HG02678 (cell line): ENCODE results near the gene ENPP3.

Source experiments
- ATAC-seq: cut with Tn5 transposase; IDR thresholded peaks from one replicate; pipeline ENCODE4 v1.9.1; 2021; ENCODE audit warnings: mild to moderate bottlenecking, moderate library complexity; ENCODE audit not compliant: unreplicated experiment

The ENPP3 gene

DNA sequence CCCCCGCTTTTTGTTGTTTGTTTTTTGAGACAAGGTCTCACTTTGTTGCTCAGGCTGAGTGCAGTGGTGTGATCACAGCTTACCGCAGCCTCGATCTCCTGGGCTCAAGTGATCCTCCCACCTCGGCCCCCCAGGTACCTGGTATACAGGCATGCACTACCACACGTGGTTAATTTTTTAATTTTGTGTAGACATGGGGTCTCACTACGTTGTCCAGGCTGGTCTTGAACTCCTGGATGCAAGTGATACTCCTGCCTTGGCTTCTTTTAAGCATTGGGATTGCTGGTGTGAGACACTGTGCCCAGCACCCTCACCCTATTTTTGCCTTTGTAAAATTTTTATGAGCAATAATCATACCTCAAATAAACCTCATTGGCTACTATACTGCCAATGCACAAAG is 5.5 kb downstream of the ENPP3 start:
- no peak for ATAC-seq

DNA sequence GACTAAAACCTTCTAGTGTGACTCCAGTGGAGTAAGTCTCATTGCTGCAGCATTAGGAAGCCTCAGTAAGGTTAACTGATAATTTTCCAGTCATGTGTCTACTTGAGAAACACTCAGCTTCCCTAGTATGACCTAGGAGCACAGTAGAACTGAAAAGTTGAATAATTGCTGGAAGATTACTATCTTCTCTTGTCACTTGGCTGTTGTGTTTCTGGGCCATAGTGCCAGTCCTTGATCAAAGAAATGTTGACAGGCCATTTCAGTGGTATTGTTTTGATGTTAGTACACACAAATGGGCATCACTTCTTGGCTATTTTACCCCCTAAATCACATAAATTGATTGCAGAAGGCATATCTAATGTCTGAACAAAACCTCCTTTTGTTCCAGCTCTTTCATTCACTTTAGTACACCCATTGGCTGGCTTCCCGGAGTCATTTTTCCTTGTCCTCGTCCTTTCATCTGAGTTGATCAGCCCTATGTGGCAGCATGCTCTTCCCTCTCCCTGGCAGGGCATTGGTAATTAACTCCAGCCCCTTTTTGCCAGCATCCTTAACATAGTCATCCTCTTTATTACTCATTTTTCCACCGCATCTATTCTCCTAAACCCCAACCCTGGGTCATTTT is 6.0 kb downstream of the ENPP3 start:
- ATAC-seq, result no peak

DNA sequence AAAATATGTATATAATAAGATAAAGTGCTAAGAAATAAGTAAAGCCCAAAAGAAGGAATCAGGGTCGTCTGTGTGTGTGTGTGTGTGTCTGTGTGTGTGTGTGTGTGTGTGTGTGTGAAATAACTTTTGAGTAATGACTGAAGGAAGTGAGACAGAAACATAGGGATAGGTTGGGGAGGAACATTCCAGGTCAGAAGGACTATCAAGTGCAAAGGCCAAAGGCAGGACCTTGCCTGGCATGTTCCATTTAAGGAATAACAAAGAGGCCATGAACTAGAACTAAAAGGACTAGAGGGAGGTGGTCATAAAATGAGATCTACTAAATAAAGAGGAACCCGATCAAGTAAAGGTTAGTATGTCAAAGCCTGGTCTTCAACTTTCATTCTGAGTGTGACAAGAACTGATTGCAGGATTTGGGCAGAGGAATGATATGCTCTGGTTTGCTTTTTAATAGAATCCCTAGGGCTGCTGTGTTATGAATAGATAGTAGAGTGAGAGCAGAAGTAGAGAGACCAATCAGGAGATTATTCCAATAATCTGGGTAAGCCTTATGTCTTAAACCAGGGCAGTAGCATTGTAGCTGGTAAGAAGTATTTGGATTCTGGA is 6.9 kb downstream of the ENPP3 start:
- ATAC-seq, result no peak

DNA sequence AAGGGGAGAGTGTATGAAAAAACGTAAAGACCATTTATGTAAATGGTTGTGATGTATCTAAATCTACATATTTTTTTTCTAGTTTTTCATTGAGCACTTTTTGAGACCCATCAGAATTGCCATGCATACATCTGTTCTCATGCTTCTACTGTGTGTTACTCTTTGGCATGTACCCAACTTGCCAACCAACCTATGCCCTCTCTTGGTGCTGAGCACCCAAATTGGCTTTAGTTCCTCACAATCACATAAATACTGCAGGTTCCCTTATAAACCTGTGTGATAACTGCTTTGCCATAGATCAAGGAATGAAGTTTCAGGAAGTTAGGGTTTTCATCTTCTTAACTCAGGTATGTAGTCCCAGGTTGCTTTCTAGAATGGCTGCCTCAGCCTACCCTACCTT is 7.8 kb downstream of the ENPP3 start:
- ATAC-seq, result no peak

DNA sequence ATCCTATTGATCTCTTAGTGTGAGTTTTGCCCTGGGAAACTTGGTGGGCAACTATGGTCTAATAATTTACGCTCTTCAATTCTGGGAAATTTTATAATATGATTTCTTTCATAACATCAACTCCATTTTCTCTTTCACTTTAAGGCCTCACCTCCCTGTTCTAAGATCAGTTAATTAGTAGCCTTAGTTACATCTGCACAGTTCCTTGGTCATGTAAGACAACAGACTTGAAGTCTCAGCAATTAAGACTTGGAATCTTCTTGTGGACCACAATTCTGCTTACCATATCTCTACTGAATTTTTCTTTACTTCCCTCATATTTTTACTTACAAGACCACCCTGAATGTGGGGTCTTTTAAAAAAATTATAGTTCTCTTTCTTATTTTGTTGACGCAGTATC is 8.7 kb downstream of the ENPP3 start:
- ATAC-seq, result no peak

DNA sequence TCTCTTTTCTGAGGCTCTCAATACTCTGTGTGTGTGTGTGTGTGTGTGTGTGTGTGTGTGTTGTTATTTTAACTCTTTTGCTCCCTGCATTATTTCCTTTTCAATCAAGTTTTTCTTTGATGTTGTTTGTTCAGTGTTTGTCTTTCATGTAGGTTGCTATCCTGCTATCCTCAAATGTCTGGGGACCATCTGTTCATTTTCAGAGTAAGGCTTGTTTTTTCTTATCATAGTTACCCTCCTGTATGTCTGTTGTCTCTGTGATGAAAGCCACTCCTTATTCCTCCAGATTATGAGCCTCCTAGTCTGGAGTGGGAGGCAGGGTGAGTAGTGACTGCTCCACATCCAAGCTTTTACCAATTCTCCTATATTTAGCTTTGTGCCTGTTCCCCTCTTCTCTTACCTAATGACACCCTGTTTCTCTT is 9.2 kb downstream of the ENPP3 start:
- no peak for ATAC-seq

DNA sequence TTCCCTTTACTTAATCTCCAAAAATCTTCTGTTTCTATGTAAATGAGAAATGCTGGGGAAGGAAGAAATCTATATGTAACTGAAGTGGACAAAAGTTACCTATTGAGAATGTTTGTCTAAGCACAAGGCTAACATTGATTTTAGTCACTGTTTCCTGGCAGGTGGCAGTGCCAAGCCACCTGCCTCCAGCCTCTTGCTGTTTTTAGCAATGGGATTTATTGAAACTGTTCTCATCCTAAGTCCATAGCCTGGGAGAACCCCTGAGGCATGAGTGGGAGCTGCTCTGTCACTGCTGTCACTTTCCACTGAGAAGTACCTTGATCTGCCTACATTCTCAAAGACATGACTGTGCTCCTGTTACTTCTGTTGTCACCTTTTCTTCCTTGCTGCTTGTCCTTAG is 14.7 kb downstream of the ENPP3 start:
- no peak for ATAC-seq

DNA sequence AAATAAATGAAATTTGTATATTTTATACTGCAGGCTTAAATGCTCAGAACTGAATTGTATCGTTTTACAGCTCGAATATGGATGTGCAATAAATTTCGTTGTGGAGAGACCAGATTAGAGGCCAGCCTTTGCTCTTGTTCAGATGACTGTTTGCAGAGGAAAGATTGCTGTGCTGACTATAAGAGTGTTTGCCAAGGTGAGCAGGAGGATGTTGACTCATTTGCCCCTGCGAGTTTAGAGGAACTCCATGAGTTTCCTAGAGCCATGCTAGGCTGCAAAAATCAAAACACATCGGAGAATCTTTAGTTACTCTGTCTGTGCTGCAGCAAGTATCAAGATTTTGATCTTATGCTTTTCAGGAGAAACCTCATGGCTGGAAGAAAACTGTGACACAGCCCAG is 15.4 kb downstream of the ENPP3 start:
- no peak for ATAC-seq

DNA sequence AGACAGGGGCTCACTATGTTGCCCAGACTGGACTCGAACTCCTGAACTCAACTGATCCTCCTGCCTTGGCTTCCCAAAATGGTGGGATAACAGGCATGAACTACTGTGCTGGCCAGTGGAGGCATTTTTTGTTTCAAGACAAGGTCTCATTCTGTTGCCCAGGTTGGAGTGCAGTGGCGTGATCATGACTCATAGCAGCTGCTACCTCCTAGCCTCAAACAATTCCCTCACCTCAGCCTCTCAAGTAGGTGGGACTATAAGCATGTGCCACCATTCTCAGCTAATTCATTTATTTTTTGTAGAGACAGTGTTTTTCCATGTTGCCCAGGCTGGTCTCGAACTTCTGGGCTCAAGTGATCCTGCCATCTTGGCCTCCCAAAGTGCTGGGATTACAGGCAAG is 17.2 kb downstream of the ENPP3 start:
- ATAC-seq, result no peak

DNA sequence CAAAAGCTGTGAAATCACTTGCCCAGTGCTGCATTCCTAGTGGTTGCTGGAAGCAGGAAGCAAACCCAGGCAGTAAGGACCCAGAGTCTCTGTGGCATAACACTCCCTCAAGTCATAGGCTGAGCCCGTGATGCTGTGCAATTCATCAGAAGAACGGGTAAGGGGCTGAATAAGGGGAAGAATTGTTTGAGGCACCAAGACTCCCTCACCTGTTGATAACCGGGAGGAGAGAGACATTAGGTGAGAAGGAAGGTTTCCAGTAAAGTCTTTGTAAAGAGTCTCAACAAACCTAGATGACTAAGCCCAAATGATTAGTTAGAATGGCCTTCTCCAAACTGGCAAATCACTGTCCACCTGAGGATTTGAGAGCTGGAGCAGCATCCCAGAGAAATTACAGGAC is 18.3 kb downstream of the ENPP3 start:
- ATAC-seq, result no peak

DNA sequence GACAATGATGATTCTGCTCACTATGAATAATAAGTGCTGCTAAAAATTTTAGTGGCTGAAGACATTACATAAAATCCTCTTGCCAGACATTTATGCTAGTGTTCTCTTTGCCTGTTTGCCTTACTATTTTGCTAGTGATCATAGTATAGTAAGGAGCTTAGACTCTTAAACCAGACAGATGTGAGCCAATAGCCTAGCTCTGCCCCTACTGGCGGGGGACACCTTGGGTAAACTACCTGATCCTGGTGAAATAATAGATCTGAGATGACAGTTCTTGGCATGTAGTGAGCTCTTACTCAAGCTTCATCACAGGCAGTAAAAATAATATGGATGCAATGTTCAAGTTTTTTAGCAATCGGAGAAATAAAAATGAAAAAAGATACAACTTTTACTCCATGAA is 18.8 kb downstream of the ENPP3 start:
- no peak for ATAC-seq

DNA sequence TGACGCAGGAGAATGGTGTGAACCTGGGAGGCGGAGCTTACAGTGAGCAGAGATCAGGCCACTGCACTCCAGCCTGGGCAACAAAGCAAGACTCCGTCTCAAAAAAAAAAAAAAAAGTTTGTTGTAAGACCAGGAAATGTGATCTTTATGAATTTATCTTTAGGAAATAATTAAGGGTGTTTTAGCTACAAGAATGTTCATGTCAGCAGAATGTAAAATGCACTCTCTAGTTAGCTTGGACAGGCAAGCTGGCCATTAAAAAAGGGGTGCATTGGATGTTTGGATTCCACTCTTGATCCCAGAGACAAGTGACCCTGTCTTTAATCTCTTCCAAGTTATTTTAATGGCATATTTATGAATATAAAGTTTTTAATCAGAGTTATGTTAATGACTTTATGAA is 19.6 kb downstream of the ENPP3 start:
- no peak for ATAC-seq

DNA sequence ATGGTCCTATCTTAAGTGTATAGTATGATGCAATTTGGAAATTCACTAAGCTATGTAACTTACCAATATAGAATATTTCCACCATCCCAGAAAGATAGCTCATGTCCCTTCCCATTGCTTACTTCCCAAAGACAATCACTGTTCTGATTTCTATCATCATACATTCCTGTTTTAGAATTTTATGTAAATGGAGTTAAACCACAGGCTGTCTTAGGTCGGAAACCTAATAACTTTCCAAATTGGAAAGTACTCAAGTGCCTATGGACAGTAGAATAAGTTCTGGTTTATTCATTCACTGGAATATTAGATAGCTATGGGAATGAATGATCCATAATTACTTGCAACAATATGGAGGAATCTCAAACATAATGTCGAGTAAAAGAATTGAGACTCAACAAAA is 20.1 kb downstream of the ENPP3 start:
- ATAC-seq, result no peak

DNA sequence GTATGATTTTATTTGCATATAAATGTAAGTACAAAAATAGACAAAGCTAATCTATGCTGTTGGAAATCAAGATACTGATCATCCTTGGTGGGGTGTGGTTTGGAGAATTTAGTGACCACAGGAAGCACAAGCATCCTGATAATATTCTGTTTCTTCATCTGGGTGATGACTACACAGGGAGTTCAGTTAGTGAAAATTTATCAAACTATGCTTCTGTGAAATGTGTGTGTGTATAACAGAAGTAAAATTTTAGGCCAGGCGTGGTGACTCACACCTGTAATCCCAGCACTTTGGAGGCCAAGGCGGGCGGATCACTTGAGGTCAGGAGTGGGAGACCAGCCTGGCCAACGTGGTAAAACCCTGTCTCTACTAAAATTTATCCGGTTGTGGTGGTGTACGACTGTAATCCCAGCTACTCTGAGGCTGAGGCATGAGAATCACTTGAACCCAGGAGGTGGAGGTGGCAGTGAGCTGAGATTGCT is 20.6 kb downstream of the ENPP3 start:
- no peak for ATAC-seq

DNA sequence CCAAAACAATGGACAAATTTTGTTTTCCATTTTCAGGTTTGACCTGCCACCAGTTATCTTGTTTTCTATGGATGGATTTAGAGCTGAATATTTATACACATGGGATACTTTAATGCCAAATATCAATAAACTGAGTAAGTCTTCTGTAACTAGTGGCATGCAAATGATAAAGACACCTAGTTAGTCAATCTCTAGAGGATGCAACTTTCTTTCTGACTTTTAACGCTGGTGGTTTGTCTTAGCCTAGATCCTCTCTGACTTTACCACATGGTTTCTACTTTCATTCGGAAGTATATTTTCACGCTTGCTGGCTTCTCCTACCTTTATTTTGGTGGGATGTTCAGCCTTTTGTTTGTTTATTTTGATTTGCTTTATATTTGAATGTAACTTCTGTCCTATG is 21.2 kb downstream of the ENPP3 start:
- no peak for ATAC-seq

DNA sequence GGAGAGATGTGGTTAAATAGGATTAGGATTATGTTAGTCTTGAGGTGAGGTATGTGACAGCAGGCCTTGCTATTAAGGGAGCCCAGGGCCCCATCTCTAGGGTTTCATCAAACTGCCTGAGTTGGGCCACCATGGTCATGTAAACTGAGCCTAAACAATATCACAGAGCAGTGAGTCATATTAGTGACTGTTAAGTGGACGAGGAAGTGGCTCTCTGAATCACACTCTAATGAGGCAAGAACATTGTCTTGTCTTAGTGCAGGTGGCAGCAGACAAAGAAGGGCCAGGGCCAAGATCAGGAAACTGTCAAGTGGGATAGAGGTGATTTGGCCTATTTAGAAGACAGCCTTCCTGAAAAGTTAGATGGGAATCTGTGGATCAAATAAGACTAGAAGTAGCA is 23.1 kb downstream of the ENPP3 start:
- ATAC-seq, result no peak

DNA sequence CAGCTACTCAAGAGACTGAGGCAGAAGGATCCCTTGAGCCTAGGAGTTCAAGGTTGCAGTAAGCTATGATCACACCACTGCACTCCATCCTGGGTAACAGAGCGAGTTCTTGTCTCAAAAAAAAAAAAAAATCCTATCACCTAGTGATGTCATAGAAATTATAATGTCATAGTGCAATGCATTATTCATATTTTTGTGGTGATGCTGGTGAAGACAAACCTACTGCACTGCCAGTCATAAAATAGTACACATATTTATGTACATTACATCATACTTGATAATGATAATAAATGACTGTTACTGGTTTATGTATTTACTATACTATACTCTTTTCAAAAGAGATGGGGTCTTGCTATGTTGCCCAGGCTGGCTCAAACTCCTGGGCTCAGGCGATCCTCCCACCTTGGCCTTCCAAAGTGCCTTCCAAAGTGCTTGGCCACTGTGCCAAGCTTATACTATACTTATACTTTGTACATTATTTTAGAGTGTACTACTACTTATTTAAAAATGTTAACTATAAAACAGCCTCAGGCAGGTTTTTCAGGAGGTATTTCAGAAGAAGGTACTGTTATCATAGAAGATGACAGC is 26.6 kb downstream of the ENPP3 start:
- ATAC-seq, result no peak

DNA sequence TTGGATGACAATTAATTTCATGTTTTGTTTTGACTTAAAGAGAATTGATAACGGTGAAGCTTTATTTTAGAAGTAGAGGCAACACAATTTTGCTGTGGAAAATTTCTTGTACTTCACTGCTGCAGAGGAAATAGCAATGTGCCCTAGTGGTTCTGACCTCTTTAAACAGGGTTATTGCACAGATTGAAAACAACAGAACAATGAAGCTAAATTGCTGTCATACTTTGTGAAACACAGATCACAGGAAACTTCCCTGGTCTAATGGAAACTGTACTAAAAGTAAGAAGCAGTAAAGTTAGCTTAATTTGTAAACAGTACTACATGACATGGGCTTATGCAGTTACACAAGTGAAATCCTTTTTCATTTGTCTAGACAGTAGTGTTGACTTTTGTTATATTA is 32.8 kb downstream of the ENPP3 start:
- ATAC-seq, result no peak

DNA sequence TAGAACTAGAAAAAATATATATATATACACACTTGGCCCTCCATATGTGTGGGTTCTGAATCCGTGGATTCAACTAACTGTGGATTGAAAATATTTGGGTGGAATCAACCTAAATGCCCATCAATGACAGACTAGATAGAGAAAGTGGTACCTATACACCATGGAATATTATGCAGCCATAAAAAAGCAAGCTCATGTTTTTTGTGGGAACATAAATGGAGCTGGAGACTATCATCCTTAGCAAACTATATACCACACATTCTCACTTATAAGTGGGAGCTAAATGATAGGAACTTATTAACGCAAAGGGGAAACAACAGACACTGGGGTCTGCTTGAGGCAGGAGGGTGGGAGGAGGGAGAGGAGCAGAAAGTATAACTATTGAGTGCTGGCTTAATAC is 36.1 kb downstream of the ENPP3 start:
- ATAC-seq, result no peak

DNA sequence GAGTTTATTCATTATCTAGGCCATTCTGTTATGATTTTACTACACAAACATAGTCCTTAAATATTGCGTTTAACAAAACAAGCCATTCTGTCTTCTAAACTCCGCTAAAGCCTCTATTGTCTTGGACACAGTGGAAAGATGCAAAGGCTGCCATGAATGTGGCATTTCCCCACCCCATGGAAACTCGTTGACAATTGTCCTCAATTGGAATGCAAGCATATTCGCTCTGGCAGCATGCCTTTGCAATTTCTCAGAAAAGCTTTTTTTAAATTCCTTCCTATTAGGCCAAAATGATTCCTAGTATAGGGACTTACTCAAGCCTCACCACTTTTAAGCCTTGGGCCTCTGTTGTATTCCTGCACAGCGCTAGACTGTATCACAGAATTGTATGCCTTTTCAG is 41.3 kb downstream of the ENPP3 start:
- ATAC-seq, result no peak

DNA sequence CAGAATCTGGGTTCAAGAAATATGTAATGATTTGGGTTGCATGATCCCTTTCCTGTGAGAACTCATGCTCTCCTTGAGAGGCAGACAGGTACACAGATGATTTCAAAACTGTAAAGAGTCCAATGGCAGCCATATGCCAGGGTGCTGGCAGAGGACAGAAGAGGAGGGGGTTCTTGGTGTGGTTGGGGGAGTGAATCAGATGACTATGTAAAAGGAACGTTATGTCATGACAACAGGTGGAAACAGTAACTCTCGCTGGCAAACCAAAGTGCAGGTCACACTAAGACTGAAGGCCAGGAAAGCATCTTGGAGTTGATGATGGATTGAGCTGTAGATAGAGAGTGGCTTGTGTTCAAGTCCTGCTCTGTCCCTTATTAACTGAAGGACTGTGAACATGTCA is 43.8 kb downstream of the ENPP3 start:
- ATAC-seq, result no peak

DNA sequence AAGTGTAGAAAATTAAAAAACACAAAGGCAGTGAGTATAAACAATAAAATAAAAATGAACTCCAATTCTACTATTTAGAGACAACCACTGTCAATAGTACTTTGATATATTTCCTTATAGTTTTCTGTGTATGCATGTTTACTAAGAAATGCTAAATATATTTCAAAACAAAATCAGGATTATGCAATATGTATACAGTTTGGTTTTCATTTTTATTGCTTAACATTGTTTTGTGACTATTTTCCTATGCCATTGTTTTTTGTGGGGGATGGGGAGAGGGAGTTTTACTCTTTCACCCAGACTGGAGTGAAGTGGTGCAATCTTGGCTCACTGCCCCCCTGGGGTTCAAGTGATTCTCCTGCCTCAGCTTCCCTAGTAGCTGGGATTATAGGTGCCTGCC is 44.5 kb downstream of the ENPP3 start:
- no peak for ATAC-seq

DNA sequence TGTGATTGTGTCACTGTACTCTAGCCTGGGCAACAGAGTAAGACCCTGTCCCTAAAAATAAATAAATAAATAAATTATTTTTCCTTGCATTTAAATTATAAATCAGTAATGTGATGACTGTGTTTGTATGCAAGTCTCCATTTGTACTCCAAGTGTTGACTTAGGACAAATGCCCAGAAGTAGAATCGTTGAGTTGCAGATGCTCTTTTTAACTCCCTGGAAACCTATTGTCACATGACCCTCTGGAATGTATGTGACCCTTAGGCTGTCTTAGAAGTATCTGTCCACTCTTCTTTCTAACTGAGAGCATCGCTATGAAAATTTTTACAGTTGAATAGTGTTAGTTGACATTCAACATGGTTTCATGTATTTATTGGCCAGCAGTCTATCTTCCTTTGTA is 45.3 kb downstream of the ENPP3 start:
- no peak for ATAC-seq
